GM13977 (cell line): Measurements from ENCODE around the gene C2.

Source experiments
- DNase-seq: peaks from one replicate; pipeline ENCODE4 v3.0.0; 2012; ENCODE audit warnings: low spot score
- in situ Hi-C: fragments of 300-500 bp; cut with MboI; formaldehyde crosslinking; loops from one replicate; pipeline ENCODE4 v1.12.0; 2022; ENCODE audit warnings: low sequenced_read_pairs, low pct_unique_long_range_greater_than_20kb, mixed read lengths, inconsistent platforms; ENCODE audit not compliant: unreplicated experiment
- TF ChIP-seq, protein P1 (sequence below): IDR thresholded peaks from 2 replicates; pipeline ENCODE4 v1.5.1; 2012; ENCODE audit warnings: mild to moderate bottlenecking, control low read depth; ENCODE audit not compliant: insufficient read depth; ENCODE audit errors: extremely low read depth, missing control alignments

The C2 gene

DNA sequence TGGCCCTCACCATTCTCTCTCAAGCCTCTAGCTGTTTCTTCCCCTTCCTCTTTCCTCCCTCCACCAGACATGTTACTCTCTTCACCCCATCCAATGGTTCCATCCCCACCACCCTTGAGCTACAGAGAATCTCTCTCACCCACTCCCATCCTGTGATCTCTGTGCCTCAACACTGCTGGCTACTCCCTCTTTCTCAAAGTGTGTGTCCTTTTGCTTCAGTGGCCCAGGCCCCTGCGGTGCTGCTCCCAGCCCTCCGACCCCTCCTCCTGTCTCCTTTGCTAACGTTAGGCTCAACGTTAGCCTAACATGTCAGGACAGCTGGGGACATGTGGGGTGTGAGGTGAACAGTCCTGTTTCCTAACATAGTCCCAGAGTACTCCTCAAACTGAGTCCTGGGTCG, 25.4 kb downstream of the C2 start:
- in situ Hi-C loops = no loop called here
- TF ChIP-seq, protein P1, sequence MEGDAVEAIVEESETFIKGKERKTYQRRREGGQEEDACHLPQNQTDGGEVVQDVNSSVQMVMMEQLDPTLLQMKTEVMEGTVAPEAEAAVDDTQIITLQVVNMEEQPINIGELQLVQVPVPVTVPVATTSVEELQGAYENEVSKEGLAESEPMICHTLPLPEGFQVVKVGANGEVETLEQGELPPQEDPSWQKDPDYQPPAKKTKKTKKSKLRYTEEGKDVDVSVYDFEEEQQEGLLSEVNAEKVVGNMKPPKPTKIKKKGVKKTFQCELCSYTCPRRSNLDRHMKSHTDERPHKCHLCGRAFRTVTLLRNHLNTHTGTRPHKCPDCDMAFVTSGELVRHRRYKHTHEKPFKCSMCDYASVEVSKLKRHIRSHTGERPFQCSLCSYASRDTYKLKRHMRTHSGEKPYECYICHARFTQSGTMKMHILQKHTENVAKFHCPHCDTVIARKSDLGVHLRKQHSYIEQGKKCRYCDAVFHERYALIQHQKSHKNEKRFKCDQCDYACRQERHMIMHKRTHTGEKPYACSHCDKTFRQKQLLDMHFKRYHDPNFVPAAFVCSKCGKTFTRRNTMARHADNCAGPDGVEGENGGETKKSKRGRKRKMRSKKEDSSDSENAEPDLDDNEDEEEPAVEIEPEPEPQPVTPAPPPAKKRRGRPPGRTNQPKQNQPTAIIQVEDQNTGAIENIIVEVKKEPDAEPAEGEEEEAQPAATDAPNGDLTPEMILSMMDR = no peak
- no peak for DNase-seq

DNA sequence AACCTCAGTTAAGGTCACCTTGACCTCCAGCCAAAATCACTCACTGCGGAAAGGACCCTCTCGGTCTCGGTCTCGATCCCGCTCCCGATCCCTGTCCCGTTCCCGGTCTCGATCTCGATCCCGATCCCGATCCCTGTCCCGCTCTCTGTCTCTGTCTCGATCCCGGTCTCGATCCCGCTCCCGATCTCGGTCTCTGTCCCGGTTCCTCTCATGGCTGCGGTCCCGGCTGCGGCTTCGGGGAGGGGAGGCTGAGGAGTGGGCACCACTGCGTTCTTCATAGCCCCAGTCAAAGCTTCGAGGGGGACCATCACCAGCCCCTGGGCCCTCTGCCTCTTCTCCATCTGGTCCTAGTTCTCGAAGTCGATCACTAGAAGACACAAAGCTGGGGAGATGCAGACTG, 27.0 kb downstream of the C2 start:
- in situ Hi-C loops = no loop called here
- no peak for DNase-seq
- TF ChIP-seq, protein P1 = no peak

DNA sequence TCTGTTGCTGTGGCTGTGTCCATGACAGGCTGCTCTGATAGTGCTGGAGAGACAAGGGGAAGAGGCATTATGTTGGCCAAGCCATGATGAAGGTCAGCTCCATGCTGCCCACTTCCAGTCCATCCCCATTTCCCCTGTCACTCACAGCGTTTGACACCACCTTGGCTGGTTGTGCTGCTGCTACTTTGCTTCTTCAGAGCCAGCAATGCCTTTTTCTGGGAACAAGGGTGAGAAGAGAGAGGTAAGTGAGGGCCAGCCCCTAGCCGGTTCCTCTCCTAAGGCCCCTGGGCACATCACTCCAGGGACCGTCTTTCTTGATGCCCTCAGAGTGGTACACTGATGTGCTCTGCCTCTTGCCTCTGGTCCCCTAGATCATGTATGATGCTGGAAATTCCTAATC, 29.3 kb downstream of the C2 start:
- DNase-seq = no peak
- in situ Hi-C loops = no loop called here

DNA sequence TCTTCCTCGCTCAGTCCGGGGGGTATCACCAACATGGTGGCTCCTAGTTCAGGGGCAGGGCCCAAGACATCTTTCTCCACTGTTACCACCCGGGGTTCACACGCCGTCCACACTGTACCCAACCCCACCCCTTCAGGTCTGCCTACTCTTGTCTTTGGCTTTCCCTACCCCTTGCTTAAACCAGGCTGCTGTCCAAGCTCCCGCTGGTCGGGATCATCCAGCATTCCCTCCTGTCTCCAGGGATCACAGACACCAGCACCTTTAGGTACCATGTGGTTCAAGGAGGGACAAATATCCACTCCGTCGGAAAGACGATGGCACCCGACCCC, 30.9 kb downstream of the C2 start:
- in situ Hi-C loops = no loop called here
- TF ChIP-seq, protein P1 = no peak

More for the DNA sequence above, 29.3 kb downstream of the C2 start:
- TF ChIP-seq, protein P1 = no peak

DNA sequence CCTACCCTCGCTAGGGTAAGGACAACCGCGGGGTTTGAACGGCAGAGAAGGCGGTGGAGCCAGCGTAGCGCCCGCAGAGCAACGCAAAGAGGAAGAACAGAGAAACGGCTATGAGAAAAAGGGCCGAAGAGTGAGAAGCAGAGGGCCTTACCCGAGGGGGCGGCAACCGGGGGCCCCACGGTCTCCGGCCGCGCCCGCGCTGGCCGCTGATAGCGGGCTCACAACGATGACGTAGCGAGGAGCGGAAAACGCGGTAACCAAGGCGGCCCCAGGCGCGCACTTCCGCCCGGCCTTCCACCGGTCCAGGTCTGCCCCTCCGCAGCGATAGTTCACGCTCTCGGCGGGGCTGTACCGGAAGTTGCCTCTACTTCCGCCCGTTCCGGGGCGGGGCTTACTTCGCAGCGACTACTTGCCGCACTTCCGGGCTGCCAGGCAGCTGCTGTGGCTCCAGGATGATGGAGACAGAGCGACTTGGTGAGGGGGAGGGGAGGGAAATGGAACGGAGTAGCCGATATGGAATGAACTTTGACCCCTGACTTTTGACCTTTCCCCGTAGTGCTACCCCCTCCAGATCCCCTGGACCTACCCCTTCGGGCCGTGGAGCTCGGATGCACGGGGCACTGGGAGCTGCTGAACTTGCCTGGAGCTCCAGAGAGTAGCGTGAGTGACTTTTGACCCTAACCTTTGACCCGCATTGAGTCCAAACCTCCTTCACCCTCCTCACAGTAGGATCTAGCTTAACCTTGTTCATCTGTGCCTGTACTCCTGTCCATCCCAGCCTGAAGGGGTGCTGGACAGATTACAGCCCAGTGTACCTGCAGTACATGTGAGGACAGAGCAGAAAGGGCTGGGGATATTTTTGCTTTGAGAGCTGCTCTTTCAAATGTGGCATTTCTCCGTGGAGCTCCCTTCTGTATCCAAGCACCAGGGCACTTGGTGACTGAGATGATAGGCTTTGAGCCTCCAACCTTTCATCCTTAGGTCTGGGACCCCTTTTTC, 31.5 kb downstream of the C2 start, which contains the start of the genes NELFE and SKIC2:
Gene NELFE (minus strand): TSS at position 231 of the 999 bp plus-strand sequence. CDS start 525 bp downstream, outside the sequence.
Gene SKIC2 (plus strand): TSS at position 435 of the 999 bp plus-strand sequence. CDS start 18 bp downstream, at position 453.
- in situ Hi-C loops = no loop called here
- TF ChIP-seq, protein P1 = no peak
- peak; percentile 100 for DNase-seq

More for the DNA sequence above, 30.9 kb downstream of the C2 start:
- DNase-seq = peak; percentile 36

DNA sequence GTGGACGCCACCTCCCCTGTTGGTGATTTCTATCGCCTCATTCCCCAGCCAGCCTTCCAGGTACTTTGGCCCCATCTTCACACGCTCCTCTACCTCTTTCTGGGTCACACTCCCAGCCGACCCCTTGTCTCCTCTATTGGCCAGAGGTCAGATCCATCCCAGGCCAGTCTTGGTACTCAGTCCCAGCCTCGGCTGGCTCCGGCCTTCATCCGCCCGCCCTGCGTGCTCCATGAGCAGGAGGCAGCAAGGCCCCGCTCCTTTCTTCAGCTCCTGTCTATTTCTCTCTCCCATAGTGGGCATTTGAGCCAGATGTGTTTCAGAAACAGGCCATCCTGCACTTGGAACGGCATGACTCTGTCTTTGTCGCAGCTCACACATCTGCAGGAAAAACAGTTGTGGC, 34.1 kb downstream of the C2 start:
- in situ Hi-C loops = no loop called here
- DNase-seq = no peak
- TF ChIP-seq, protein P1 = no peak
